ENCODE results near the gene MYO16.

DNA sequence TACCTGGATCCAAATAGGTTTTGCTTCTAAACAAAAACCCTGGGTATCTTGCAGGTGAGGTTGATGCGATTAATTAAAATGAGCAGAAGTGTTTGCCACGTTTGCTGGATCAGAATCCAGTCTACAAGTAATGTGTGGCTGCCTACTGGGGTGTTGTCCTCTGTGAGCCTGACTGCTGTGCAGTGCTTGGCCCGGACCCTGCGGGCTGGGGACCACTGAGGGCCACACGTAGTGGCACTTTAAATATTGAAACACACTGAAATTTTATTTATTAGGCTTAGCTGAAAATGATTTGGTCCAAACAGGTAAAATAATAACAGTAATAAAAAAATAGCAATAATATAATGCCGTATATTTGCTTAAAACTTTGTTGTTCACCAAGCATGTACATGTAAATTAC lies 338.0 kb downstream of the MYO16 start:
- TF ChIP-seq, protein P1, sequence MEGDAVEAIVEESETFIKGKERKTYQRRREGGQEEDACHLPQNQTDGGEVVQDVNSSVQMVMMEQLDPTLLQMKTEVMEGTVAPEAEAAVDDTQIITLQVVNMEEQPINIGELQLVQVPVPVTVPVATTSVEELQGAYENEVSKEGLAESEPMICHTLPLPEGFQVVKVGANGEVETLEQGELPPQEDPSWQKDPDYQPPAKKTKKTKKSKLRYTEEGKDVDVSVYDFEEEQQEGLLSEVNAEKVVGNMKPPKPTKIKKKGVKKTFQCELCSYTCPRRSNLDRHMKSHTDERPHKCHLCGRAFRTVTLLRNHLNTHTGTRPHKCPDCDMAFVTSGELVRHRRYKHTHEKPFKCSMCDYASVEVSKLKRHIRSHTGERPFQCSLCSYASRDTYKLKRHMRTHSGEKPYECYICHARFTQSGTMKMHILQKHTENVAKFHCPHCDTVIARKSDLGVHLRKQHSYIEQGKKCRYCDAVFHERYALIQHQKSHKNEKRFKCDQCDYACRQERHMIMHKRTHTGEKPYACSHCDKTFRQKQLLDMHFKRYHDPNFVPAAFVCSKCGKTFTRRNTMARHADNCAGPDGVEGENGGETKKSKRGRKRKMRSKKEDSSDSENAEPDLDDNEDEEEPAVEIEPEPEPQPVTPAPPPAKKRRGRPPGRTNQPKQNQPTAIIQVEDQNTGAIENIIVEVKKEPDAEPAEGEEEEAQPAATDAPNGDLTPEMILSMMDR (conservative IDR thresholded peaks at IDR 0.05; ENCODE audit: low read depth, low read length): no peak
- TF ChIP-seq POLR2A (IDR thresholded peaks at IDR 0.05; ENCODE audit: low read depth, low read length) (no peak), MAZ (IDR thresholded peaks at IDR 0.05; ENCODE audit: borderline replicate concordance, low read depth, low read length) (no peak), RFX5 (IDR thresholded peaks at IDR 0.05; ENCODE audit: low read depth, low read length) (no peak), MXI1 (IDR thresholded peaks at IDR 0.05; ENCODE audit: borderline replicate concordance, low read depth, low read length) (no peak), CEBPB (IDR thresholded peaks at IDR 0.05; ENCODE audit: low read depth, low read length) (no peak), RAD21 (IDR thresholded peaks at IDR 0.05; ENCODE audit: low read length) (no peak), RCOR1 (IDR thresholded peaks at IDR 0.05; ENCODE audit: insufficient replicate concordance, low read length) (no peak), SMC3 (IDR thresholded peaks at IDR 0.05; ENCODE audit: low read depth, low read length) (no peak), FOS (IDR thresholded peaks at IDR 0.05; ENCODE audit: low read depth, low read length) (no peak)
- TF ChIP-seq, protein P2, sequence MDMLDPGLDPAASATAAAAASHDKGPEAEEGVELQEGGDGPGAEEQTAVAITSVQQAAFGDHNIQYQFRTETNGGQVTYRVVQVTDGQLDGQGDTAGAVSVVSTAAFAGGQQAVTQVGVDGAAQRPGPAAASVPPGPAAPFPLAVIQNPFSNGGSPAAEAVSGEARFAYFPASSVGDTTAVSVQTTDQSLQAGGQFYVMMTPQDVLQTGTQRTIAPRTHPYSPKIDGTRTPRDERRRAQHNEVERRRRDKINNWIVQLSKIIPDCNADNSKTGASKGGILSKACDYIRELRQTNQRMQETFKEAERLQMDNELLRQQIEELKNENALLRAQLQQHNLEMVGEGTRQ (IDR thresholded peaks at IDR 0.05; ENCODE audit: low read depth, low read length): no peak
- TF ChIP-seq, protein P3, sequence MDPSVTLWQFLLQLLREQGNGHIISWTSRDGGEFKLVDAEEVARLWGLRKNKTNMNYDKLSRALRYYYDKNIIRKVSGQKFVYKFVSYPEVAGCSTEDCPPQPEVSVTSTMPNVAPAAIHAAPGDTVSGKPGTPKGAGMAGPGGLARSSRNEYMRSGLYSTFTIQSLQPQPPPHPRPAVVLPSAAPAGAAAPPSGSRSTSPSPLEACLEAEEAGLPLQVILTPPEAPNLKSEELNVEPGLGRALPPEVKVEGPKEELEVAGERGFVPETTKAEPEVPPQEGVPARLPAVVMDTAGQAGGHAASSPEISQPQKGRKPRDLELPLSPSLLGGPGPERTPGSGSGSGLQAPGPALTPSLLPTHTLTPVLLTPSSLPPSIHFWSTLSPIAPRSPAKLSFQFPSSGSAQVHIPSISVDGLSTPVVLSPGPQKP (IDR thresholded peaks at IDR 0.05; ENCODE audit: borderline replicate concordance, low read depth, low read length): no peak
